Body of pancreas (tissue), 4 donors: Measurements from ENCODE around the gene PRLHR. TPM values are rescaled to one million over a fixed set of nuclear protein-coding genes. Genes with fewer than 3 reads are reported as not detected.

Experiments used
- ATAC-seq: fragments of 150-250 bp; one replicate; pipeline ENCODE4 v1.9.1; 2016
- DNase-seq, 4 donors: peaks; one replicate each; pipeline ENCODE4 v3.0.0-alpha.2; 2019
- H3K27ac ChIP-seq, 4 donors: fragments of 200-600 bp; sonication (generic); 1 replicate in 3 of 4; 2 replicates in 1 of 4; pipeline versions ENCODE4 v1.5.1 to v1.6.1; 2016 to 2019; ENCODE audit warnings: mild to moderate bottlenecking in 1 of 4, mixed read lengths in 1 of 4, moderate library complexity in 1 of 4
- H3K27me3 ChIP-seq, 2 donors: fragments of 200-600 bp; sonication (generic); one replicate each; pipeline ENCODE4 v1.6.0; 2016; ENCODE audit warnings: mild to moderate bottlenecking in 1 of 2
- H3K36me3 ChIP-seq, 2 donors: fragments of 200-600 bp; sonication (generic); replicated peaks in 1 of 2; 2 replicates each; pipeline ENCODE4 v1.5.1; 2016; ENCODE audit warnings: low read depth in 2 of 2; ENCODE audit not compliant: insufficient read depth in 1 of 2
- H3K4me1 ChIP-seq: fragments of 200-600 bp; sonication (generic); one replicate; pipeline ENCODE4 v1.6.0; 2016
- H3K4me3 ChIP-seq, 2 donors: fragments of 200-600 bp; sonication (generic); 1 replicate in 1 of 2; 2 replicates in 1 of 2; pipeline ENCODE4 v1.5.1; 2016 to 2019
- H3K9me3 ChIP-seq, 3 donors: fragments of 200-600 bp; sonication (generic); 1 replicate in 2 of 3; 2 replicates in 1 of 3; pipeline ENCODE4 v1.5.1; 2016
- CTCF ChIP-seq, 7 experiments: fragments of 450-650 bp in 4 of 7; fragments of 200-600 bp in 3 of 7; sonication (generic) in 3 of 7; IDR thresholded peaks; one replicate each; pipeline ENCODE4 v1.5.1; 2016 to 2019; ENCODE audit warnings: antibody characterized with exemption in 7 of 7
- POLR2A ChIP-seq, 3 donors: fragments of 450-650 bp; IDR thresholded peaks; one replicate each; pipeline ENCODE4 v1.6.1; 2016; ENCODE audit warnings: antibody characterized with exemption in 3 of 3, mild to moderate bottlenecking in 2 of 3
- WGBS, 2 donors: methylation state at CpG; one replicate each; pipeline ENCODE4 v1.1.5; 2017; 5-methylcytosine and 5-hydroxymethylcytosine counted together
- intact Hi-C: fragments of 100-400 bp; cut with DNase I; formaldehyde crosslinking; loops from one replicate; pipeline ENCODE4 v1.15.1; 2023
- total RNA-seq, 2 donors: library from RNA; depleted of rRNA; stranded (reverse); fragments of >200 nt; gene quantifications; one replicate each; pipeline ENCODE4 v1.1.0, GENCODE V29; 2016

PRLHR gene
- total RNA-seq, 2 donors from 2014 or later = not detected

GRCh38 chr10:118564114-118564513, 31.3 kb downstream of the PRLHR start:
- Histone ChIP-seq H3K4me1 (peaks cover 10% of the 10 kb centered on the region), H3K36me3 (no peaks in the 10 kb centered on the region), H3K9me3 (no peaks in the 10 kb centered on the region), H3K27ac (no peak overlapping the region), H3K4me3 (no peak overlapping the region), H3K27me3 (no peaks in the 10 kb centered on the region)
- WGBS, 2 donors = 63 to 77% methylated on average over 3 of the region's 3 CpGs
- intact Hi-C loops = no loop called here
- TF ChIP-seq CTCF (IDR thresholded peaks at IDR 0.05) = no peak
- no peak for TF ChIP-seq POLR2A (IDR thresholded peaks at IDR 0.05)
- no peak for DNase-seq
- ATAC-seq = no peak

GRCh38 chr10:118563373-118563890, 32.0 kb downstream of the PRLHR start:
- H3K27ac ChIP-seq = no peak overlapping the region
- no peak for DNase-seq
- intact Hi-C loops = no loop called here
- H3K4me3 ChIP-seq = no peak overlapping the region
- 77 to 81% methylated on average over 3 of the region's 3 CpGs for WGBS, 2 donors
- no peaks in the 10 kb centered on the region for H3K27me3 ChIP-seq
- no peak for TF ChIP-seq CTCF (IDR thresholded peaks at IDR 0.05)
- no peak for TF ChIP-seq POLR2A (IDR thresholded peaks at IDR 0.05)
- ATAC-seq = no peak
- H3K9me3 ChIP-seq = no peaks in the 10 kb centered on the region
- H3K36me3 ChIP-seq = no peaks in the 10 kb centered on the region
- H3K4me1 ChIP-seq = peaks cover 5% of the 10 kb centered on the region

- Histone ChIP-seq H3K9me3 (no peaks in the 10 kb centered on the region), H3K27me3 (no peaks in the 10 kb centered on the region), H3K27ac (no peak overlapping the region), H3K4me1 (no peaks in the 10 kb centered on the region), H3K36me3 (no peaks in the 10 kb centered on the region), H3K4me3 (no peak overlapping the region)
- DNase-seq (no peak), ATAC-seq (no peak)
- TF ChIP-seq CTCF (IDR thresholded peaks at IDR 0.05) (no peak), POLR2A (IDR thresholded peaks at IDR 0.05) (no peak)
- intact Hi-C loops = no loop called here
- WGBS, 2 donors = 57 to 58% methylated on average over 1 of the region's 1 CpG
These were observed 32.6 kb downstream of the PRLHR start for GRCh38 chr10:118562851-118563250.

DNA sequence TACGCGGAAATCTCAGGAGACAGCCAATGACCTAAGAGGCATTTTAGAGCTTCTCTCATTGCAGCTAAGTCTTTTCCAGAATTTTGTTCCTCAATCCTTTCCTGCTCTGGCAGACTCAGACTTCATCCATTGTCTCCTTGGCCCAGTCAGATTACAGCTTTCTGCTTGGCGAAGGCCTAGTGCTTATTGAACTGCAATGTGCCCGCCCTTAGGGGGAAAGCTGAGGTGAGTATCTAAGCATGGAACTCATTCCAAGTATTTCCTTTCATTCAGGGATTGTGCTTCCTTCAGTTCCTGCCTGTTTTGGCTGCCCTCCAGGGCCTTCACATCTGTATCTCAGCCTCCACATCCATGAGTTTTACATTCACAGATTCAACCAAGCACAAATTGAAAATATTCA, 37.5 kb downstream of the PRLHR start:
- no peak for DNase-seq
- 55 to 67% methylated on average over 4 of the region's 4 CpGs for WGBS, 2 donors
- Histone ChIP-seq H3K36me3 (no peaks in the 10 kb centered on the region), H3K9me3 (no peaks in the 10 kb centered on the region), H3K27ac (no peak overlapping the region), H3K4me1 (no peaks in the 10 kb centered on the region), H3K27me3 (no peaks in the 10 kb centered on the region), H3K4me3 (no peak overlapping the region)
- intact Hi-C loops = no loop called here
- no peak for ATAC-seq
- TF ChIP-seq CTCF (IDR thresholded peaks at IDR 0.05) (no peak), POLR2A (IDR thresholded peaks at IDR 0.05) (no peak)

DNA sequence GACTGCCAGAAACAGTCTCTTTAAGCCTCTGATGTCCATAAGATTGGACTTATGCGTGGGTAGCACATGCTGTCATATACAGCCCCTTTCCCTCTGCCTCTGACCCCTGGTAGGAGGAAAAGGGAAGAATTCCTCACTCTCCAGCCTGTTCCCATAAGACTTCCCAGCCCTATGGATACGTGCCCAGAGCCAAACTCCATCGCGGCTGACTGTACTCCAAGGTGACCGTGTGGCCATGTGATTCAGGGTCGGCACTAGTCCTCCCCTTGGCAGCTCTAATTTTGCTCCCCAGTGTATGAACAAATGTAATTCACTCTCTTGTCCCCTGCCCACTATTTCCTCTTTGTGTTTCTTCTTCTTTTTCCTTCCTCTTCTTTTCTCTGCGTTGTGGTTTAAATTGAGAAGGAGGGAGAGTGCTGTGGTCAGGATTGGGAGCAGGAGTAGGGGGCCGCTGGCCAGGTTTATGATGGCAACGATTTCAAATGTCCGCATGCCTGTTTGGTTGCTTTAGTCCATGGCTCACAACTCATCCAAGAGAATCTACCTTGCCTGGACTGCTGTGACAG, 43.8 kb downstream of the PRLHR start:
- no peak overlapping the region for H3K27ac ChIP-seq
- H3K4me3 ChIP-seq = no peak overlapping the region
- no peaks in the 10 kb centered on the region for H3K27me3 ChIP-seq
- H3K36me3 ChIP-seq = no peaks in the 10 kb centered on the region
- intact Hi-C loops = no loop called here
- TF ChIP-seq POLR2A (IDR thresholded peaks at IDR 0.05) = no peak
- no peak for TF ChIP-seq CTCF (IDR thresholded peaks at IDR 0.05)
- no peak for ATAC-seq
- DNase-seq = no peak
- H3K4me1 ChIP-seq = no peaks in the 10 kb centered on the region
- no peaks in the 10 kb centered on the region for H3K9me3 ChIP-seq
- WGBS, 2 donors = 50 to 64% methylated on average over 10 of the region's 10 CpGs
